Tibial nerve (tissue), 4 donors: ENCODE results near the gene NANOS3. TPM values are rescaled to one million over a fixed set of nuclear protein-coding genes. Genes with fewer than 3 reads are reported as not detected.

Source experiments
- DNase-seq, 2 donors: peaks; one replicate each; pipeline ENCODE4 v3.0.0-alpha.2; 2019; ENCODE audit warnings: low spot score in 2 of 2
- H3K27ac ChIP-seq, 4 donors: fragments of 200-600 bp; sonication (generic) in 3 of 4; one replicate each; pipeline ENCODE4 v1.5.1; 2017 to 2019; ENCODE audit warnings: mild to moderate bottlenecking in 1 of 4
- H3K27me3 ChIP-seq, 2 donors: fragments of 200-600 bp; sonication (generic) in 1 of 2; one replicate each; pipeline versions ENCODE4 v1.5.1 to v1.6.0; 2017 to 2019
- H3K36me3 ChIP-seq, 3 donors: fragments of 200-600 bp; sonication (generic); one replicate each; pipeline ENCODE4 v1.5.1; 2018 to 2019
- H3K4me1 ChIP-seq, 4 donors: fragments of 200-600 bp; sonication (generic) in 3 of 4; one replicate each; pipeline ENCODE4 v1.5.1; 2017 to 2019
- H3K4me3 ChIP-seq, 4 donors: fragments of 200-600 bp; sonication (generic) in 3 of 4; one replicate each; pipeline ENCODE4 v1.5.1; 2017 to 2019; ENCODE audit warnings: mild to moderate bottlenecking in 1 of 4, moderate library complexity in 1 of 4
- H3K9me3 ChIP-seq, 4 donors: fragments of 200-600 bp; sonication (generic) in 3 of 4; one replicate each; pipeline ENCODE4 v1.5.1; 2017 to 2019
- CTCF ChIP-seq, 5 experiments: fragments of 200-600 bp in 3 of 5; fragments of 450-650 bp in 2 of 5; sonication (generic) in 3 of 5; IDR thresholded peaks; one replicate each; pipeline ENCODE4 v1.5.1; 2016 to 2019; ENCODE audit warnings: antibody characterized with exemption in 5 of 5, mild to moderate bottlenecking in 3 of 5, moderate library complexity in 2 of 5
- EP300 ChIP-seq, 2 donors: sonication (generic); formaldehyde crosslinking; IDR thresholded peaks; one replicate each; pipeline ENCODE4 v1.6.1; 2017; ENCODE audit warnings: antibody characterized with exemption in 2 of 2, mild to moderate bottlenecking in 1 of 2
- POLR2A ChIP-seq, 2 donors: fragments of 450-650 bp; IDR thresholded peaks; one replicate each; pipeline ENCODE4 v1.6.1; 2017; ENCODE audit warnings: antibody characterized with exemption in 2 of 2, mild to moderate bottlenecking in 2 of 2, moderate library complexity in 2 of 2
- WGBS, 2 donors: methylation state at CpG; one replicate each; pipeline ENCODE4 v1.1.5; 2018; 5-methylcytosine and 5-hydroxymethylcytosine counted together
- total RNA-seq, 4 donors: library from RNA; depleted of rRNA; stranded (reverse); fragments of >200 nt; gene quantifications; one replicate each; pipeline ENCODE4 v1.1.0, GENCODE V29; 2016

NANOS3 gene
- total RNA-seq, 4 donors from 2014 or later = not detected

GRCh38 chr19:13899393-13899792 is 22.5 kb downstream of the NANOS3 start:
- Histone ChIP-seq H3K4me1 (peaks cover 0 to 12% (median 4%) of the 10 kb centered on the region in 4 donors), H3K27me3 (no peaks in the 10 kb centered on the region), H3K27ac (peak overlapping the region in 1 of 4 donors; percentile 64), H3K9me3 (no peaks in the 10 kb centered on the region), H3K4me3 (no peak overlapping the region), H3K36me3 (no peaks in the 10 kb centered on the region)
- 73 to 78% methylated on average over 10 of the region's 10 CpGs for WGBS, 2 donors
- TF ChIP-seq EP300 (IDR thresholded peaks at IDR 0.05) (no peak), CTCF (IDR thresholded peaks at IDR 0.05) (no peak), POLR2A (IDR thresholded peaks at IDR 0.05) (no peak)
- no peak for DNase-seq

DNA sequence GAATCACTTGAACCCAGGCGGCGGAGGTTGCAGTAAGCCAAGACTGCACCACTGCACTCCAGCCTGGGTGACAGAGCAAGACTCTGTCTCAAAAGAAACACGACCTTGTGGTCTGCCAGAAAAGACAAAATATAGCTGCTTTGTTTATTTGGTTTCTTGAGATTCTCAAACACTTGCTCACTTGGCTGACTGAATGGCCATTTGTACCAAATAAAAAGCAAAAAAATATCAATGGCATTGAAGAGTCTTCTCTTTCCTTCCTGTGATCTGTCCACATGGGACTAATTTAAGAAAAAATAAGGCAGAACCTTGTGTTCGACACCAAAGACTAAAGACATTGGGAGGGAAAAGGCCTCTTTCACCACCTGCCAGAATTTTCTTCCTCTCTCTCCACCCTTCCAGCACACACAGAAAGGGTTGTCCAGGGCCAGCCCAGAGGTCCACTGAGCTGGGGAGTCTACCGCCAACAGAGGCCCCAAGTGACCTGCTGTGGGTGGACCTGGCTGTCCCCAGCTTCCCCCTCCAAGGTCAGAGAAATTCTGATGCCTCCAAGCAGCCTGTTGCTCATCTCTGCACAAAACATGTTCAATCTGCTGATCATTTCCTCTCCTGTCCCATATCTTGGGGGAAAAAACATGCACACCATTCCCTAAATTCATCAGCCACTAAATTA is 23.1 kb downstream of the NANOS3 start:
- WGBS, 2 donors = 40 to 42% methylated on average over 5 of the region's 5 CpGs
- DNase-seq = peak in 1 of 2 donors; percentile 52
- H3K4me3 ChIP-seq = no peak overlapping the region

DNA sequence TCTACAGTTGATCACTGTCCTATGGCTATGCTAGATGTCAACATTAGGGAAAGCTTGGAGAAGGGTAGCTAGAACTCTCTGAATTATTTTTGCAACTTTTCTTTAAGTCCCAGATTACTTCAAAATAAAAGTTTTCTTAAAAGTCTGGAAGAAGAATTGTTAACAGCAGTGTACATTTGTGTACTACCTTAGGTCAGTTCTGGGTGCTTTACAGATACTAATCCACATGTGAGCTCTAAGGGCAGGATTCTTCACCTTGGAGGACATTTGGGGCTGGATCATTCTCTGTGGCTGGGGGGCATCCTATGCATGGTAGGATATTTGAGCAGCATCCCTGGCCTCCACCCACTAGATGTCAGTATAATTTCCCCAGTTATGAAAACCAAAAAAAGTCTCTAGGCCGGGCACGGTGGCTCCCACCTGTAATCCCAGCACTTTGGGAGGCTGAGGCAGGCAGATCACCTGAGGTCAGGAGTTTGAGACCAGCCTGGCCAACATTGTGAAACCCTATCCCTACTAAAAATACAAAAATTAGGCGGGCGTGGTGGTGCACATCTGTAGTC is 26.1 kb downstream of the NANOS3 start:
- no peak for DNase-seq
- WGBS, 2 donors = 79 to 84% methylated on average over 4 of the region's 4 CpGs

More for the DNA sequence above, 23.1 kb downstream of the NANOS3 start:
- Histone ChIP-seq H3K4me1 (peaks cover 0 to 12% (median 4%) of the 10 kb centered on the region in 4 donors), H3K27ac (peak overlapping the region in 2 of 4 donors; percentile 45 to 64), H3K27me3 (no peaks in the 10 kb centered on the region), H3K36me3 (no peaks in the 10 kb centered on the region), H3K9me3 (no peaks in the 10 kb centered on the region)
- TF ChIP-seq POLR2A (IDR thresholded peaks at IDR 0.05) = no peak
- no peak for TF ChIP-seq EP300 (IDR thresholded peaks at IDR 0.05)
- TF ChIP-seq CTCF (IDR thresholded peaks at IDR 0.05) = no peak

DNA sequence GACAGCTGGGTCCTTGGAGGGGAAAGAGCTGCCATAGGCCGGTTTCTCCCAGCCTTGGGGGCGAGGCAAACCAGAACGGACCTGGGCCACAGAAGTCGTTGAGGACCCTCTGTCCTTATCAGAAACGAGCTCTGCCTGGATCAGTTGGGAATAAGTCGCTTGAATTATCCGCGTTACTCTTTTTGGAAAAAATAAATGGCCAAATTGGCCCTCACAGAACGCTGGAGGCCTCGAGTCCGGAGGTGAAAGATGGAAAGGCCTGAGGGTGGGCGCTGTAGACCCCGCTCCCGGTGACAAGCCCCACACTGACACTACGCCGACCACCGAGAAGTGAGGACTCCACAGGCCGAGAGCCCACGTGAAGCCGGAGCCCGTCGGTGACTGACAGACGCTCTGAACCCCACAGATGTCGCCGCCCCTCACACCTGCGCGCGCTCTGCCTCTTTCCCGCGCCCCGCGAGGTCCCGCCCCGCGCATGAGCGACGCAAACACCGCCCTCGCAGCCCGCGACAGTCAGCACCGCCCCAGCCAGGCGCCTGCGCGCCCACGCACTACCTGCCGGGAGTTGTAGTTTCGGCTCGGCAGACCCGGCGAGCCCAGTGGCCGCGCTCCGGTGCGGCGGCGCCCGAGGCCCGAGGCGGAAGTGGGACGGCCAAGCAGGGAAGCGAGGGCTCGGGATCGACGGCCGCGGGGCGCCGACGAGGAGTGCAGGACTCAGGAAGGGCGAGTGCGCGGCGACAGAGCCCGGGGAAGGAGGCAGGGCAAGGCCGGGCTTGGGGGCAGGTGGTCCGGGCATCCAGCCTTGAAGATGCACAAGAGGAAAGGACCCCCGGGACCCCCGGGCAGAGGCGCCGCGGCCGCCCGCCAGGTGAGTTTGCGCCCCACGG is 28.9 kb downstream of the NANOS3 start, which contains the start of the genes BRME1 and CC2D1A:
Gene BRME1 (minus strand): TSS at position 484 of the 887 bp plus-strand sequence. CDS start 1,225 bp downstream, outside the sequence.
Gene CC2D1A (plus strand): TSS at position 568 of the 887 bp plus-strand sequence. CDS start 241 bp downstream, at position 809.
- H3K27me3 ChIP-seq = no peaks in the 10 kb centered on the region
- 10 to 11% methylated on average over 23 to 36 of the region's 86 CpGs for WGBS, 2 donors
- TF ChIP-seq POLR2A (IDR thresholded peaks at IDR 0.05) (peak in 1 of 2 donors; percentile 64), CTCF (IDR thresholded peaks at IDR 0.05) (peak in 1 of 5 experiments; percentile 42), EP300 (IDR thresholded peaks at IDR 0.05) (peak; percentile 18 to 67)
- peak; percentile 79 to 80 for DNase-seq
- H3K36me3 ChIP-seq = peaks cover 0 to 24% (median 7%) of the 10 kb centered on the region in 3 donors
- H3K9me3 ChIP-seq = no peaks in the 10 kb centered on the region
- peaks cover 0 to 27% (median 6%) of the 10 kb centered on the region in 4 donors for H3K4me1 ChIP-seq
- peak within 1 kb of the TSS; percentile 67 to 92 (median 74) for H3K4me3 ChIP-seq
- peak within 1 kb of the TSS in 3 of 4 donors; percentile 83 to 88 (median 85) for H3K27ac ChIP-seq

More for the DNA sequence above, 26.1 kb downstream of the NANOS3 start:
- no peaks in the 10 kb centered on the region for H3K27me3 ChIP-seq
- TF ChIP-seq CTCF (IDR thresholded peaks at IDR 0.05) = peak in 1 of 5 experiments; percentile 28
- no peak for TF ChIP-seq POLR2A (IDR thresholded peaks at IDR 0.05)
- H3K27ac ChIP-seq = no peak overlapping the region
- no peaks in the 10 kb centered on the region for H3K9me3 ChIP-seq
- H3K4me1 ChIP-seq = peaks cover 0 to 38% (median 11%) of the 10 kb centered on the region in 4 donors
- H3K4me3 ChIP-seq = no peak overlapping the region
- H3K36me3 ChIP-seq = no peaks in the 10 kb centered on the region
